ENCODE results near the gene ISG20. TPM values are rescaled to one million over a fixed set of nuclear protein-coding genes. Genes with fewer than 3 reads are reported as not detected.

ISG20 gene
- total RNA-seq, 1 donor from 2014 or later, result 3.4 TPM

DNA sequence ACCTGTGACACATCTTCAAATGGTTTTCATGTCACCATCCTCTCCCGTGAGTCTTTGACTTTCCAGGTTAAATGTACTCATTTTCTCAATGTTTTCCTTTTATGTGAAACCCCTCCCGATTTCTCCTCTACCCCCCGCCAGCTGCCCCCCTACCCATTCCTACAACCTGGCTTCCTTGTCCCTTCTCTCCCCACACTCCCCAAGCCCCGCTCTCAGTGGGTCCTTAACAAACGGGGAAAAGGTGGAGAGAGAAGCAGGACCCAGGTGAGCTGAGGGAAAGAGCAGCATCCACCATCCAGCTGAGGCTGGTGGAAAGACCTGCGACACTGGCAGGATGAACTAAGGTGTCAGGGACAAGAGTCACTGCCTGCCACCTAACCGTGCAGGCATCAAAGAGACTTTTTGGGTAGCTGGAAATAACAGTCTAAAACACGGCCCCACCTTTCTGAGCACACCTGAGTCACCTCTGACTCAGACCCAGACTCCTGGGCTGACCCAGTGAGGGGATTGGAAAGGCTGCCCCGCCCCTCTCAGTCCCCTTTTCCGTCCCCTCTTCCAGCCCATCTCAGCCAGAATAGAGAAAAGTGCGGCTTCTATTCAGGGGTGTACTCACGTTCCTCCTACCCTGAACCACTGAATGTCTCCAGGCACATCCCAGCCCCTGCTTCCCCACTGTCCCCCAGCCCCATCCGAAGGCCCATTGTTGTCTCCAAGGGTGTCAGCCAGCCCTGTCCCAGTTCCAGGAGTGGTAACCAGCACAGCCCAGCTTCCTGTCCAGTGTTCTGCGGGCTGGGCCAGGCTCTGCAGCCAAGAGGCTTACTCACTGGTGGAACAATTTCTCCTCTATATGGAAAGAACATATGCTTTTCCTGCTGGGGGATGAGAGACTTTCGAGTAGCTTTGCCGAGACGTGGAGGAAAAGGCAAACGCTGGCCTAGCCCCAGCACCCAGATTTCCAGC is 20.4 kb downstream of the ISG20 start:
- H3K9me3 Mint-ChIP-seq, result peaks cover 7% of the 10 kb centered on the region
- TF ChIP-seq, protein P1, sequence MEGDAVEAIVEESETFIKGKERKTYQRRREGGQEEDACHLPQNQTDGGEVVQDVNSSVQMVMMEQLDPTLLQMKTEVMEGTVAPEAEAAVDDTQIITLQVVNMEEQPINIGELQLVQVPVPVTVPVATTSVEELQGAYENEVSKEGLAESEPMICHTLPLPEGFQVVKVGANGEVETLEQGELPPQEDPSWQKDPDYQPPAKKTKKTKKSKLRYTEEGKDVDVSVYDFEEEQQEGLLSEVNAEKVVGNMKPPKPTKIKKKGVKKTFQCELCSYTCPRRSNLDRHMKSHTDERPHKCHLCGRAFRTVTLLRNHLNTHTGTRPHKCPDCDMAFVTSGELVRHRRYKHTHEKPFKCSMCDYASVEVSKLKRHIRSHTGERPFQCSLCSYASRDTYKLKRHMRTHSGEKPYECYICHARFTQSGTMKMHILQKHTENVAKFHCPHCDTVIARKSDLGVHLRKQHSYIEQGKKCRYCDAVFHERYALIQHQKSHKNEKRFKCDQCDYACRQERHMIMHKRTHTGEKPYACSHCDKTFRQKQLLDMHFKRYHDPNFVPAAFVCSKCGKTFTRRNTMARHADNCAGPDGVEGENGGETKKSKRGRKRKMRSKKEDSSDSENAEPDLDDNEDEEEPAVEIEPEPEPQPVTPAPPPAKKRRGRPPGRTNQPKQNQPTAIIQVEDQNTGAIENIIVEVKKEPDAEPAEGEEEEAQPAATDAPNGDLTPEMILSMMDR (IDR thresholded peaks at IDR 0.05; ENCODE audit: unreplicated experiment), result no peak
- no peak overlapping the region for H3K27ac Mint-ChIP-seq
- no peak overlapping the region for H3K4me3 Mint-ChIP-seq
- peaks cover 8% of the 10 kb centered on the region for H3K4me1 Mint-ChIP-seq
- peaks cover 40% of the 10 kb centered on the region for H3K27me3 Mint-ChIP-seq (ENCODE audit: low read depth)
- DNase-seq (ENCODE audit: low spot score in 2 of 2, unreplicated experiment in 2 of 2), result peak in 1 of 2 experiments; percentile 31
- H3K36me3 Mint-ChIP-seq, result no peaks in the 10 kb centered on the region

DNA sequence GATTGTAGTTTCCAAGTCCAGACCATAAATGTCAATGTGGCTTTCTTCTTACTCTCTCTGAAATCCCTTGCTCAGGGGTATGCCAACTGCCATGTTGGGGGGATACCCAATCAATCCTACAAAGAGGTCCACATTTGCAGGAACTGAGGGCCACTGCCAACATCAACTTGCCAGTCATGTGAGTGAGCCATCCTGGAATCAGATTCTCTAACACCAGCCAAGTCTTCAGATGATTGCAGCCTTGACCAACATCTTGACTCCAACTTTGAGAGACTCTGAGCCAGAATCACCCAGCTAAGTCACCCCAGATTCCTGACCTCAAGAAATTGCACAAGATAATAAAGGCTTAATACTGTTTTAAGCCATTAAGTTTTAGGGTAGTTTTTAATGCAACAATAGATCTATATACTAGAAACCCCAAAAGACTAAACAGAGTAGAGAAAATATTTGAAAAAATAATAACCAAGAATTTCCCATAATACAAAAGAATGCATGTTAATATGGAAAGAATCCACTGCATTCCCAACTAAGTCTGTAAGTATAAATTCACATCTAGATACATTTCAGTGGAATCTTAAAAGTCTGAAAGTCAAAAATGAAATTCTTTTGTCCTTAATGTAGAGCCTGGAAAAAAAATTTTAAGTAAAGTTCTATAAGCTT is 22.4 kb downstream of the ISG20 start:
- Mint-ChIP-seq H3K4me3 (no peak overlapping the region), H3K36me3 (no peaks in the 10 kb centered on the region), H3K27me3 (ENCODE audit: low read depth) (peaks cover 40% of the 10 kb centered on the region), H3K9me3 (peaks cover 15% of the 10 kb centered on the region), H3K27ac (peak overlapping the region; percentile 63), H3K4me1 (peaks cover 8% of the 10 kb centered on the region)
- TF ChIP-seq, protein P1 (IDR thresholded peaks at IDR 0.05; ENCODE audit: unreplicated experiment), result no peak
- DNase-seq (ENCODE audit: low spot score in 2 of 2, unreplicated experiment in 2 of 2), result peak in 1 of 2 experiments; percentile 10

DNA sequence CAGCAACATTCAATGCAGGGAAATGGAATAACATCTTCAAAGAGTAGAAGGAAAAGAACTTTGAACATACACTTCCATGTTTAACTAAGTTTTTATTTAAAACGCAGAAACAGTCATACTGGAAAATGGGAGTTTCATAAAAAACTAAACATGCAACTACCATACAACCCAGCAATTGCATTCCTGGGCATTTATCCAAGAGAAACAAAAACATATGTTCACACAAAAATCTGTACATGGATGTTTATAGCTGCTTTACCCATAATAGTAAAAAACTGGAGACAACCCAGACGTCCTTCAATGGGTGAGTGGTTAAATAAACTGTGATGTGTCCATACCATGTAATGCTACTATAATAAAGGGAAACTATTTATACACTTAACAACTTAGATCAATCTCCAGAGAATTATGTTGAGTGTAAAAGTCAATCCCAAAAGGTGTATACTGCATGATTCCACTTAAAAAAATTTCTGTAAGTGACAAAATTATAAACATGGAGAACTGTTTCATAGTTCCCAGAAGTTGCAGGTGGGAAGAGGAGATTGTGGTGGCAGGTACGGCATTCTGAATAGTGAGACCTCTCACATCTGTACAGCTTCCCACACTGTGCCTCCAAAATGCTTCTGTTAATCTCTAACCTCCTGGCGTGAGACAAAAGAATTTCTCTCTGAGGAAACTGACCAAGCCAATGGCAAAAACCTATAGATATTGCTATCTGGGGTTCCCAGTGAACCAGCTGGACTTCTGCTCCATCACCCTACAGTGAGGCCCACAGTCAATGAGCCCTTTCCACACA is 23.1 kb downstream of the ISG20 start:
- peak overlapping the region; percentile 63 for H3K27ac Mint-ChIP-seq
- H3K4me3 Mint-ChIP-seq, result no peak overlapping the region
- no peaks in the 10 kb centered on the region for H3K36me3 Mint-ChIP-seq
- H3K27me3 Mint-ChIP-seq (ENCODE audit: low read depth), result peaks cover 40% of the 10 kb centered on the region
- TF ChIP-seq, protein P1 (IDR thresholded peaks at IDR 0.05; ENCODE audit: unreplicated experiment), result no peak
- peaks cover 15% of the 10 kb centered on the region for H3K9me3 Mint-ChIP-seq
- peaks cover 8% of the 10 kb centered on the region for H3K4me1 Mint-ChIP-seq
- DNase-seq (ENCODE audit: low spot score in 2 of 2, unreplicated experiment in 2 of 2), result peak in 1 of 2 experiments; percentile 11

DNA sequence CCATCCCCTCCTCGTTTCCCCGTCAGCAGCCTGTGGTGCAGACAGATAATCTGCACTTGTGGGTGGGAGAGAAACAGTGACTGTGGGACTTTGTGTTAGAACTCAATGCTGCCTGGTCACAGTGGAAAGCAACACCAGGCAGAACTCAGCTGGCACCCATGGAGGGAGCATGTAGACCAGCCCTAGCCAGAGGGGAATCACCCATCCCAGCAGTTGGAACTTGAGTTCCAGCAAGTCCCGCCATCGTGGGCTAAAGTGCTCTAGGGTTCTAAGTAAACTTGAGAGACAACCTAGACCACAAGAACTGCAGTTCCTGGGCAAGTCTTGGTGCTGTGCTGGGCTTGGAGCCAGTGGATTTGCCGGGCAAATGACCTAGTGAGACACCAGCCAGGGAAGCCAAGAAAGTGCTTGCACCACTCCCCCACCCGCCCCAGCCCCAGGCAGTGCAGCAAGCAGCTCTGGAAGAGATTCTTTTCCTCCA is 24.4 kb downstream of the ISG20 start:
- Mint-ChIP-seq H3K4me3 (no peak overlapping the region), H3K27me3 (ENCODE audit: low read depth) (peaks cover 38% of the 10 kb centered on the region), H3K36me3 (no peaks in the 10 kb centered on the region), H3K9me3 (peaks cover 15% of the 10 kb centered on the region), H3K4me1 (peaks cover 3% of the 10 kb centered on the region), H3K27ac (no peak overlapping the region)
- TF ChIP-seq, protein P1 (IDR thresholded peaks at IDR 0.05; ENCODE audit: unreplicated experiment), result no peak
- DNase-seq (ENCODE audit: low spot score in 2 of 2, unreplicated experiment in 2 of 2), result peak in 1 of 2 experiments; percentile 17

DNA sequence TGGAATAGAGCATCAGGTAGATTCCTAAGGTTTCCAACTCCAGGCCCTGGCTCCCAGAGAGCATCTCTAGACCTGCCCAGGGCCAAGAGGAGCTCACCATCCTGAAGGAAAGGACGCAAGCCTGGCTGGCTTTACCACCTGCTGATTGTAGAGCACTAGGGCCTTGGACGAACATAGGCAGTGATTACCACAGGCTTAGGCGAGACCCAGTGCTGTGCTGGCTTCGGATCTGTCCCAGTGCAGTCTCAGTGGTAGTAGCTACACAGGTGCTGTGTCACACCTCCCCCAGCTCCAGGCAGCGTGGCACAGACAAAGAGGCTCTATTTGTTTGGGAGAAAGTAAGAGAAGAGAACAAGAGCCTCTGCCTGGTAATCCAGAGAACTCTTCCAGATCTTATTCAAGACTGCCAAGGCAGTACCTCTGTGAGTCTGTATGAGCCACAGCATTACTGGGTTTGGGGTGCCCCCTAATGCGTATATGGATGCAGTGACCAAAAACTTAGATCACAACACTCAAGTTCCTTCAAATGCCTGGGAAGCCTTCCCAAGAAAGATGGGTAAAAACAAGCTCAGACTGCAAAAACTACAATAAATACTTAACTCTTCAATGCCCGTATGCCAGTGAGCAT is 25.4 kb downstream of the ISG20 start:
- Mint-ChIP-seq H3K9me3 (peaks cover 22% of the 10 kb centered on the region), H3K36me3 (no peaks in the 10 kb centered on the region), H3K4me3 (no peak overlapping the region), H3K27me3 (ENCODE audit: low read depth) (peaks cover 38% of the 10 kb centered on the region), H3K4me1 (peaks cover 3% of the 10 kb centered on the region), H3K27ac (no peak overlapping the region)
- peak in 1 of 2 experiments; percentile 25 for DNase-seq (ENCODE audit: low spot score in 2 of 2, unreplicated experiment in 2 of 2)
- TF ChIP-seq, protein P1 (IDR thresholded peaks at IDR 0.05; ENCODE audit: unreplicated experiment), result no peak

Data from mesothelial cell of epicardium (in vitro differentiated cells).